Stomach (tissue), 4 donors: ENCODE data around the gene HAND2.

ENCODE experiments used
- CTCF ChIP-seq, 7 experiments: fragments of 450-650 bp in 4 of 7; fragments of 200-600 bp in 3 of 7; sonication (generic) in 3 of 7; IDR thresholded peaks; one replicate each; pipeline ENCODE4 v1.5.1; 2016 to 2019; ENCODE audit warnings: antibody characterized with exemption in 7 of 7, control low read depth in 2 of 7, mild to moderate bottlenecking in 1 of 7
- EP300 ChIP-seq: sonication (generic); formaldehyde crosslinking; IDR thresholded peaks from one replicate; pipeline ENCODE4 v1.6.1; 2017; ENCODE audit warnings: antibody characterized with exemption
- POLR2A ChIP-seq, 4 donors: fragments of 450-650 bp; IDR thresholded peaks; one replicate each; pipeline ENCODE4 v1.6.1; 2016; ENCODE audit warnings: antibody characterized with exemption in 4 of 4, control low read depth in 2 of 4, mild to moderate bottlenecking in 1 of 4, moderate library complexity in 1 of 4
- POLR2AphosphoS5 ChIP-seq, 3 donors: sonication (generic); formaldehyde crosslinking; IDR thresholded peaks; one replicate each; pipeline ENCODE4 v1.6.1; 2016; ENCODE audit warnings: antibody characterized with exemption in 3 of 3

- TF ChIP-seq POLR2A (IDR thresholded peaks at IDR 0.05) = no peak
- no peak for TF ChIP-seq CTCF (IDR thresholded peaks at IDR 0.05)
- TF ChIP-seq POLR2AphosphoS5 (IDR thresholded peaks at IDR 0.05) = no peak
- TF ChIP-seq EP300 = no peak
These were observed 17.9 kb upstream of the HAND2 start for GRCh38 chr4:173547889-173548288.
